Effector memory CD4-positive, alpha-beta T cell (primary cell): ENCODE measurements around the gene TIMELESS.
A peak's percentile ranks its signal among the peaks of the same experiment; 100 is the strongest.
"Not testable (repeated sequence)": the region's sequence is repeated elsewhere in the genome, so short reads cannot be mapped to it uniquely, and the experiment has no call there.

ENCODE experiments used
- DNase-seq, 3 donors: peaks; one replicate each; pipeline ENCODE4 v3.0.0-alpha.2; 2020
- H3K27ac ChIP-seq: 2 replicates; pipeline ENCODE4 v1.7.0; 2013; ENCODE audit warnings: mild to moderate bottlenecking, low read length, moderate library complexity; ENCODE audit not compliant: insufficient read depth, poor library complexity, severe bottlenecking
- H3K27me3 ChIP-seq: replicated peaks from 2 replicates; pipeline ENCODE4 v1.7.0; 2013; ENCODE audit warnings: mild to moderate bottlenecking, low read length; ENCODE audit not compliant: insufficient read depth, control insufficient read depth, poor library complexity, severe bottlenecking
- H3K36me3 ChIP-seq: 2 replicates; pipeline ENCODE4 v1.7.0; 2013; ENCODE audit warnings: mild to moderate bottlenecking, low read length, moderate library complexity; ENCODE audit not compliant: control insufficient read depth, insufficient read depth
- H3K4me1 ChIP-seq: 2 replicates; pipeline ENCODE4 v1.7.0; 2013; ENCODE audit warnings: low read length, mild to moderate bottlenecking; ENCODE audit not compliant: control insufficient read depth, insufficient read depth, poor library complexity, severe bottlenecking
- H3K4me3 ChIP-seq: 2 replicates; pipeline ENCODE4 v1.7.0; 2013; ENCODE audit warnings: low read length, low read depth, mild to moderate bottlenecking; ENCODE audit not compliant: insufficient read depth, poor library complexity, severe bottlenecking
- H3K9me3 ChIP-seq: 2 replicates; pipeline ENCODE4 v1.7.0; 2013; ENCODE audit warnings: mild to moderate bottlenecking, low read length, moderate library complexity; ENCODE audit not compliant: control insufficient read depth

The TIMELESS gene

GRCh38 chr12:56462565-56462964 lies 13.3 kb upstream of the TIMELESS start:
- Histone ChIP-seq H3K27ac (no peak overlapping the region), H3K9me3 (no peaks in the 10 kb centered on the region), H3K27me3 (no peaks in the 10 kb centered on the region), H3K4me3 (no peak overlapping the region), H3K36me3 (no peaks in the 10 kb centered on the region), H3K4me1 (no peaks in the 10 kb centered on the region)
- no peak for DNase-seq

- no peaks in the 10 kb centered on the region for H3K27me3 ChIP-seq
- no peak for DNase-seq
- H3K4me3 ChIP-seq = no peak overlapping the region
- no peaks in the 10 kb centered on the region for H3K4me1 ChIP-seq
- no peaks in the 10 kb centered on the region for H3K9me3 ChIP-seq
- no peaks in the 10 kb centered on the region for H3K36me3 ChIP-seq
- H3K27ac ChIP-seq = no peak overlapping the region
Observed at GRCh38 chr12:56461235-56462159, 12.3 kb upstream of the TIMELESS start.

- no peaks in the 10 kb centered on the region for H3K4me1 ChIP-seq
- no peaks in the 10 kb centered on the region for H3K9me3 ChIP-seq
- H3K36me3 ChIP-seq = no peaks in the 10 kb centered on the region
- H3K4me3 ChIP-seq = no peak overlapping the region
- H3K27me3 ChIP-seq = no peaks in the 10 kb centered on the region
- H3K27ac ChIP-seq = no peak overlapping the region
- DNase-seq = no peak
Observed at GRCh38 chr12:56457817-56458216, 8.6 kb upstream of the TIMELESS start.

- no peak for DNase-seq
- H3K27me3 ChIP-seq = no peaks in the 10 kb centered on the region
- no peaks in the 10 kb centered on the region for H3K9me3 ChIP-seq
- no peaks in the 10 kb centered on the region for H3K4me1 ChIP-seq
- H3K27ac ChIP-seq = no peak within 1 kb of the TSS
- H3K4me3 ChIP-seq = no peak within 1 kb of the TSS
- H3K36me3 ChIP-seq = no peaks in the 10 kb centered on the region
Observed at GRCh38 chr12:56454557-56454956, 5.3 kb upstream of the TIMELESS start, which contains the start of gene MIP. Gene MIP, minus strand, starts transcription at chr12:56454657. Its CDS starts 44 bp downstream, at chr12:56454613.

GRCh38 chr12:56451147-56451546 lies 1.9 kb upstream of the TIMELESS start:
- Histone ChIP-seq H3K9me3 (no peaks in the 10 kb centered on the region), H3K4me1 (no peaks in the 10 kb centered on the region), H3K27me3 (no peaks in the 10 kb centered on the region), H3K36me3 (no peaks in the 10 kb centered on the region), H3K4me3 (no peak overlapping the region), H3K27ac (no peak overlapping the region)
- DNase-seq = no peak

- Histone ChIP-seq H3K9me3 (no peaks in the 10 kb centered on the region), H3K27me3 (no peaks in the 10 kb centered on the region), H3K4me1 (no peaks in the 10 kb centered on the region), H3K36me3 (no peaks in the 10 kb centered on the region), H3K27ac (no peak overlapping the region), H3K4me3 (no peak overlapping the region)
- no peak for DNase-seq
Observed at GRCh38 chr12:56450241-56450640, 1.0 kb upstream of the TIMELESS start.

GRCh38 chr12:56449622-56449984 lies 377 bp upstream of the TIMELESS start:
- H3K4me3 ChIP-seq = peak overlapping the region; percentile 84
- H3K9me3 ChIP-seq = no peaks in the 10 kb centered on the region
- no peaks in the 10 kb centered on the region for H3K36me3 ChIP-seq
- no peaks in the 10 kb centered on the region for H3K27me3 ChIP-seq
- DNase-seq = no peak
- no peaks in the 10 kb centered on the region for H3K4me1 ChIP-seq
- peak overlapping the region; percentile 58 for H3K27ac ChIP-seq

- H3K4me1 ChIP-seq, H3K27ac ChIP-seq, H3K36me3 ChIP-seq, DNase-seq, H3K4me3 ChIP-seq, H3K27me3 ChIP-seq, H3K9me3 ChIP-seq: not testable (repeated sequence)
Observed at GRCh38 chr12:56443208-56443607, 6.0 kb downstream of the TIMELESS start.

- H3K27ac ChIP-seq = no peak overlapping the region
- H3K4me3 ChIP-seq = no peak overlapping the region
- no peaks in the 10 kb centered on the region for H3K9me3 ChIP-seq
- no peaks in the 10 kb centered on the region for H3K4me1 ChIP-seq
- H3K27me3 ChIP-seq = no peaks in the 10 kb centered on the region
- DNase-seq = no peak
- H3K36me3 ChIP-seq = no peaks in the 10 kb centered on the region
Observed at GRCh38 chr12:56437430-56438176, 11.6 kb downstream of the TIMELESS start.

- Histone ChIP-seq H3K4me3 (no peak overlapping the region), H3K4me1 (no peaks in the 10 kb centered on the region), H3K9me3 (no peaks in the 10 kb centered on the region), H3K27me3 (no peaks in the 10 kb centered on the region), H3K27ac (no peak overlapping the region), H3K36me3 (no peaks in the 10 kb centered on the region)
- DNase-seq = no peak
Observed at GRCh38 chr12:56434828-56435227, 14.4 kb downstream of the TIMELESS start.
